Measurements from ENCODE around the gene HBEGF.
A peak's percentile ranks its signal among the peaks of the same experiment; 100 is the strongest.
"Not testable (repeated sequence)": the region's sequence is repeated elsewhere in the genome, so short reads cannot be mapped to it uniquely, and the experiment has no call there.

The HBEGF gene

GRCh38 chr5:140362311-140362710 lies 15.9 kb upstream of the HBEGF start:
- FAIRE-seq (no peak), DNase-seq (ENCODE audit: insufficient read length, low spot score) (no peak)

GRCh38 chr5:140361901-140362300 lies 15.5 kb upstream of the HBEGF start:
- no peak for DNase-seq (ENCODE audit: insufficient read length, low spot score)
- no peak for FAIRE-seq

- DNase-seq (ENCODE audit: insufficient read length, low spot score) (no peak), FAIRE-seq (no peak)
Observed at GRCh38 chr5:140360681-140361479, 14.5 kb upstream of the HBEGF start.

- FAIRE-seq (no peak), DNase-seq (ENCODE audit: insufficient read length, low spot score) (no peak)
Observed at GRCh38 chr5:140360101-140360500, 13.7 kb upstream of the HBEGF start, which contains the start of gene SLC4A9. Gene SLC4A9 (plus strand): TSS chr5:140360194. CDS start chr5:140360237, 43 bp downstream.

- no peak for FAIRE-seq
Observed at GRCh38 chr5:140358738-140359310, 12.4 kb upstream of the HBEGF start.

GRCh38 chr5:140357726-140358093 lies 11.3 kb upstream of the HBEGF start:
- DNase-seq (ENCODE audit: insufficient read length, low spot score), result peak; percentile 78
- FAIRE-seq, result peak; percentile 85

More at GRCh38 chr5:140358738-140359310, 12.4 kb upstream of the HBEGF start:
- DNase-seq (ENCODE audit: insufficient read length, low spot score), result no peak

GRCh38 chr5:140356853-140357725 lies 10.7 kb upstream of the HBEGF start:
- FAIRE-seq (no peak), DNase-seq (ENCODE audit: insufficient read length, low spot score) (no peak)

- FAIRE-seq, result no peak
- no peak for DNase-seq (ENCODE audit: insufficient read length, low spot score)
Observed at GRCh38 chr5:140355546-140355945, 9.1 kb upstream of the HBEGF start.

- DNase-seq (ENCODE audit: insufficient read length, low spot score) (no peak), FAIRE-seq (peak; percentile 91)
Observed at GRCh38 chr5:140351609-140352334, 5.4 kb upstream of the HBEGF start.

- DNase-seq (ENCODE audit: insufficient read length, low spot score) (no peak), FAIRE-seq (no peak)
Observed at GRCh38 chr5:140349244-140349643, 2.8 kb upstream of the HBEGF start.

GRCh38 chr5:140348104-140348503 lies 1.7 kb upstream of the HBEGF start:
- no peak for DNase-seq (ENCODE audit: insufficient read length, low spot score)
- no peak for FAIRE-seq

GRCh38 chr5:140347360-140347759 lies 957 bp upstream of the HBEGF start:
- FAIRE-seq (no peak), DNase-seq (ENCODE audit: insufficient read length, low spot score) (no peak)

- DNase-seq (ENCODE audit: insufficient read length, low spot score), result no peak
- no peak for FAIRE-seq
Observed at GRCh38 chr5:140345919-140346347, 470 bp downstream of the HBEGF start.

- FAIRE-seq (no peak), DNase-seq (ENCODE audit: insufficient read length, low spot score) (no peak)
Observed at GRCh38 chr5:140344683-140345423, 1.6 kb downstream of the HBEGF start.

GRCh38 chr5:140343849-140344248 lies 2.6 kb downstream of the HBEGF start:
- not testable (repeated sequence) for FAIRE-seq; DNase-seq (ENCODE audit: insufficient read length, low spot score)

- FAIRE-seq, result no peak
- no peak for DNase-seq (ENCODE audit: insufficient read length, low spot score)
Observed at GRCh38 chr5:140342896-140343295, 3.5 kb downstream of the HBEGF start.

GRCh38 chr5:140342287-140342686 lies 4.1 kb downstream of the HBEGF start:
- DNase-seq (ENCODE audit: insufficient read length, low spot score), result peak; percentile 45

GRCh38 chr5:140341591-140341990 lies 4.8 kb downstream of the HBEGF start:
- DNase-seq (ENCODE audit: insufficient read length, low spot score) (no peak), FAIRE-seq (no peak)

More at GRCh38 chr5:140342287-140342686, 4.1 kb downstream of the HBEGF start:
- peak; percentile 80 for FAIRE-seq

- no peak for DNase-seq (ENCODE audit: insufficient read length, low spot score)
- no peak for FAIRE-seq
Observed at GRCh38 chr5:140340605-140341121, 5.7 kb downstream of the HBEGF start.

- no peak for DNase-seq (ENCODE audit: insufficient read length, low spot score)
- no peak for FAIRE-seq
Observed at GRCh38 chr5:140339636-140340035, 6.8 kb downstream of the HBEGF start.

Data from GM19239 (cell line).